Dedifferentiated amniotic fluid mesenchymal stem cell (primary cell): ENCODE measurements around the gene S100A2.
A peak's percentile ranks its signal among the peaks of the same experiment; 100 is the strongest.
"Not testable (repeated sequence)": the region's sequence is repeated elsewhere in the genome, so short reads cannot be mapped to it uniquely, and the experiment has no call there.

ENCODE experiments used
- DNase-seq: peaks from one replicate; pipeline ENCODE4 v3.0.0-alpha.2; 2016; ENCODE audit errors: extremely low spot score

S100A2 gene

DNA sequence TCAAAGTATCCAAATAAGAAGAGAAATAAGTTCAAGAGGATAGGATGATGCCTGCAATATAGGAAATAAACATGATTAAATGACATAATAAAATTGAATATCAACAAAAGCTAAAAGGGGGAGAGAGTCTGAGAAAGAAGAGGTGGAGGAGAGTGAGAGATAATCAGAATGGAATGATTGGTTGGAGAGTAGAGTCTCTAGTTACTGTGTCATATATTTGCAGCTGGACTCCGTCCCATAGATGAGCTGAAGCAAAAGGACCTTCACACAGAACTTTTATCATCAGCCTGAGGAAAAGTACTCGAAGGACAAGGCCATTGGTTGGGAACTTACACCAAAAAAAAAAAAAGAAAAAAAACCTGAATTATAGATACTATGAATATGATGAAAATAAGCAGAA, 22.8 kb upstream of the S100A2 start:
- DNase-seq = no peak

GRCh38 chr1:153588033-153588432, 22.4 kb upstream of the S100A2 start:
- not testable (repeated sequence) for DNase-seq

DNA sequence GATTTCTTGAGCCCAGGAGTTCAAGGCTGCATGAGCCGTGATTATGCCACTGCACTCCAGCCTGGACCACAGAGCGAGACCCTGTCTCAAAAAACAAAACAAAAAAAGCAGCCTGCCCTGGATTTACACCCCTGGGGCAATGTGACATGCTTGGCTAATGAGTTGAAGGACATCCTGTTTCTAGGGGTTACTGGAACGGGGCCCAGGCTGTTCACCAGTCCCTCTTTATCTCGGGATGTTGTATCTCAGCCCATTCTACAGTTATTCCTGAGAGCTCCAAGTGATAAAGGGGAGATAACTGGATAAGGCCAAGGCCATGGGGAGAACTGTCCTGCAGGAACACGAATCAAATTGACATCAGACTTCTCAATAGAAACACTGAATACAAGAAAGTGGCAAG, 21.7 kb upstream of the S100A2 start:
- DNase-seq = no peak

DNA sequence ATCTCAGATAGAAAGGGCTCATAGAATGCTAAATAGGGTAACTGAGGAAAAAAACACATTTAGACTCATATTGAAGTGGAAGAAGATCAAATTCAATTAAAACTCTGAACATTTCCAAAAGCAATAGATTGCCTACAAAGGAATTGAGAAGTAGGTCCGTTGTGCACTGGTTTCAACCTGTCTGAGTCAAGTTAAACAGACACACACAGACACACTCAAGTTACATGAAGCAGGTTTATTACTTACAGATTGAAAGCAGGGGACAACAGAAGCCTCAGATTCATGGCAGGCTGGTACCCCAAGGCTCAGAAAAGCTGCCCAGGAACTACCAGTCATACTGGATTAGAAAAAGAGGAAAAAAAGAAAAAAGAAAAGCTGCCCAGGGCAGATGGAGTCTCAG, 20.7 kb upstream of the S100A2 start:
- no peak for DNase-seq

DNA sequence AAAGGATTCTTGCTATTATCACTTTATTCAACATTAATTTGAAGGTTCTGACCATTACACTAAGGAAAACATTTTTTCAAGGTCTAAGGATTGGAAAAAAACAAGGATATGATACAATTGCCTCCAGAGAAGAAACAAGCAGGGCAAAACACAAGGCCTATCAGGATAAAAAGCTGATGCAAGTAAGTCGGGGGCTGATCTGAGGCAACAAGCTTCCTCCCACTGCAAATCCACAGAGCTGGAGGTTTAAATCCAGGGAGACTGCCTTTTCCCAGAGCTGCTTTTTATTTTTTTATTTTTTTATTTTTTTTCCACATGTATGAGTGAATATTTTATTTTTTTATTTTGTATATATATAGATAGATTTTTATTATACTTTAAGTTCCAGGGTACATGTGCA, 19.4 kb upstream of the S100A2 start:
- DNase-seq = no peak

DNA sequence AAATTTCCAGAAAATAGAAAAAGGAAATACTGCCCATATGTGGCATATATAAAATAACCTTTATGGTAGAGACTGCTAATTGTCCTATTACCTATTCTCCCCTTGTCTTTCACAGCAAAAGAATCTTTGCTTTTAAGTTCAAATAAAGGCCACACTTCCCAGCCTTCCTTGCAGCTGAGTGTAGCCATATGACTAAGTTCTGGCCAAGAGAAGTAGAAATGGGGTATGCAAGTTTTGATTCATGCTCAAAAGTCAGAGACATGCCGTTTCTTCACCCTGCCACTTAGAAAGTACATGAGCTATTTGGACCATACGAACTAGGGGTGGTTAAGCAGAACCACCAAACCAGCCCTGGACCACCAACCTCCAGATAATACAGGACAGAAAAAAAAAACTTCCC, 18.3 kb upstream of the S100A2 start:
- no peak for DNase-seq

DNA sequence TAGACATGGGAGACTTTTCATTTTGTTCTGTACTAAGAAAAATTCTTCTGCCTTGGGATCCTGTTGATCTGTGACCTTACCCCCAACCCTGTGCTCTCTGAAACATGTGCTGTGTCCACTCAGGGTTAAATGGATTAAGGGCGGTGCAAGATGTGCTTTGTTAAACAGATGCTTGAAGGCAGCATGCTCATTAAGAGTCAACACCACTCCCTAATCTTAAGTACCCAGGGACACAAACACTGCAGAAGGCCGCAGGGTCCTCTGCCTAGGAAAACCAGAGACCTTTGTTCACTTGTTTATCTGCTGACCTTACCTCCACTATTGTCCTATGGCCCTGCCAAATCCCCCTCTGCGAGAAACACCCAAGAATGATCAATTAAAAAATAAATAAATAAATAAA, 17.9 kb upstream of the S100A2 start:
- not testable (repeated sequence) for DNase-seq

DNA sequence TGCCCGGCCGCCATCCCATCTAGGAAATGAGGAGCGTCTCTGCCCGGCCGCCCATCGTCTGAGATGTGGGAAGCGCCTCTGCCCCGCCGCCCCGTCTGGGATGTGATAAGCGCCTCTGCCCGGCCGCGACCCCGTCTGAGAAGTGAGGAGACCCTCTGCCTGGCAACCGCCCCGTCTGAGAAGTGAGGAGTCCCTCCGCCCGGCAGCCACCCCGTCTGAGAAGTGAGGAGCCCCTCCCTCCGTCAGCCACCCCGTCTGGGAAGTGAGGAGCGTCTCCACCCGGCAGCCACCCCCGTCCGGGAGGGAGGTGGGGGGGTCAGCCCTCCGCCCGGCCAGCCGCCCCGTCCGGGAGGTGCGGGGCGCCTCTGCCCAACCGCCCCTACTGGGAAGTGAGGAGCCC, 17.2 kb upstream of the S100A2 start:
- DNase-seq = not testable (repeated sequence)

GRCh38 chr1:153578936-153579335, 13.3 kb upstream of the S100A2 start:
- no peak for DNase-seq

DNA sequence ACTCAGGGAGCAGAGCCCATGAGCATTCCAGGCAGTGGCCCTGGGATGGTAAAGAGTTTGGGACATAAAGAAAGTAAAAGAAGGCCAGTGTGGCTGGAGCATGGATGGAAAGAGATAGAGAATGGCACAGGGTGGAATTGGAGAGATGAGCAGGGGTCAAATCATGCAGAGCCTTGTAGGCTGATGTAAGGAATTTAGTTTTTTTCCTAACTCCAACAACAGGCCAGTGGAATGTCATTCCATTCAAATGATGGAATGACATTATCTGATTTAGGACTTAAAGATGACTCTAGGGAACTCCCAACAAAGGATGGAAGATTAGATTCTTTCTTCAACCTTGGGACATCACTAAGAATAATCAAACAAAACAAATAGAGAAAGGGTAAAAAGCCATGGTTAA, 12.8 kb upstream of the S100A2 start:
- no peak for DNase-seq

DNA sequence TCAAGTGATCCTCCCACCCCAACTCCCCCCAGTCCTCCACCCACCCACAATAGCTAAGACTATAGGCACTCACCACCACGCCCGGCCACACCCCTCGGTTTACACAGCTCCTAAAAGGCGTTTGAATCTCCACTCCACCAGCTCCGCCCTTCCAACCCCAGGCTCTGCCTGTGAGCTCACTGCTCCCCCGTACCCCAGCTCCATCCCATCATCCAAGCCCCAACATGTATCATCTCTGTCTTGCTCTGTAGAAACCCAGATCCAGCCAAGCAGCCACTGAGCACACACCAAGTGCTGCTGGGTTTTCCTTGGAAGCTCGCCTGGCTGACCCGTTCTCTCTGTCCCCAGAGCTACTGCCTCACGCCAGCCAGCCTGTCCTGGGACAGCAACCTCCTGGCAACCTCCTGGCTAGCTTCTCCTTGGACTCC, 12.0 kb upstream of the S100A2 start:
- no peak for DNase-seq

GRCh38 chr1:153577138-153577537, 11.5 kb upstream of the S100A2 start:
- no peak for DNase-seq

DNA sequence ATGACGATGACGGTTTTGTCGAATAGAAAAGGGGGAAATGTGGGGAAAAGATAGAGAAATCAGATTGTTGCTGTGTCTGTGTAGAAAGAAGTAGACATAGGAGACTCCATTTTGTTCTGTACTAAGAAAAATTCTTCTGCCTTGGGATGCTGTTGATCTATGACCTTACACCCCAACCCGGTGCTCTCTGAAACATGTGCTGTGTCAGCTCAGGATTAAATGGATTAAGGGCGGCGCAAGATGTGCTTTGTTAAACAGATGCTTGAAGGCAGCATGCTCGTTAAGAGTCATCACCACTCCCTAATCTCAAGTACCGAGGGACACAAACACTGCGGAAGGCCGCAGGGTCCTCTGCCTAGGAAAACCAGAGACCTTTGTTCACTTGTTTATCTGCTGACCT, 9.9 kb upstream of the S100A2 start:
- DNase-seq = not testable (repeated sequence)

DNA sequence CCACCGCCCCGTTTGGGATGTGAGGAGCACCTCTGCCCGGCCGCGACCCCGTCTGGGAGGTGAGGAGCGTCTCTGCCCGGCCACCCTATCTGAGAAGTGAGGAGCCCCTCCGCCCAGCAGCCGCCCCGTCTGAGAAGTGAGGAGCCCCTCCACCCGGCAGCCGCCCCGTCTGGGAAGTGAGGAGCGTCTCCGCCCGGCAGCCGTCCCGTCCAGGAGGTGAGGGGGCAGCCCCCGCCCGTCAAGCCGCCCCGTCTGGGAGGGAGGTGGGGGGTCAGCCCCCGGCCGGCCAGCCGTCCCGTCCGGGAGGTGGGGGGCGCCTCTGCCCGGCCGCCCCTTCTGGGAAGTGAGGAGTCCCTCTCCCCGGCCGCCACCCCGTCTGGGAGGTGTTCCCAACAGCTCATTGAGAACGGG, 9.4 kb upstream of the S100A2 start:
- DNase-seq = not testable (repeated sequence)

DNA sequence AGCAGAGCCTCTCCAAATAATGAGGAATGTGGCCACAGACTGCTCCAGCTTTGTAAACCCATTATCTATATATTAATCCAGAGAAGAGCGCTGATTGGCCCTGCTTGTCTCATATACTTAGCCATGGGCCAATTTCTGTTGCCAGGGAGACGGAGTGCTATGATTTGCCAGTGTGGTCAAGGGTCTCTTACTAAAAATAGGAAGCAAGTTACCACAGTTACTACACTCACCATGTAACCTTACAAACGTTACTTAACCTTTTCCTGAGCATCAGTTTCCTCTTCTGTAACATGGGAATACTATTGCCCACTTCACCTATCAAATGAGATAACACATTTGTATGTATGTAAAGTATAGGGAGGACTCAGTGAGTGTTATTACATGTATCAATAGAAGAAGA, 7.7 kb upstream of the S100A2 start:
- no peak for DNase-seq

GRCh38 chr1:153572569-153573015, 6.9 kb upstream of the S100A2 start:
- peak; percentile 87 for DNase-seq

DNA sequence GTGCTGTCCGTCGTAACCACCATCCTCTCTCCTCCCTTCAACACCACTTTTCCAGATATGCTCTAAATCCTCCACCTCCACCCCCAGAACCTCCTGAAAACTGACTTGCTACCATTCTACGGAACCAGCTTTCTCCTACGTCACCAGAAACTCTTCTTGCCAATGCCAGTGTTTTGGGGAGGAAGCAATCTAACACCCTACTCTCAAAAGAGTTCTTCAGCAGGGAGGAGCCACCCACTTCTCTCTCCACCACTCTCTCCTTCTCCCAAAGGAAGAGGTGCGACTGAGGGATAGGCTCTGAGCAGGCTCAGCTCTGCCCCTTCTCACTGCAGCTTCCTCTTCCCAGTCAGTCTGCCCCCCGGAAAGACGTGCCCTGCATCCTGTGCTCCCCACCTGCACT, 6.1 kb upstream of the S100A2 start:
- DNase-seq = peak; percentile 12

DNA sequence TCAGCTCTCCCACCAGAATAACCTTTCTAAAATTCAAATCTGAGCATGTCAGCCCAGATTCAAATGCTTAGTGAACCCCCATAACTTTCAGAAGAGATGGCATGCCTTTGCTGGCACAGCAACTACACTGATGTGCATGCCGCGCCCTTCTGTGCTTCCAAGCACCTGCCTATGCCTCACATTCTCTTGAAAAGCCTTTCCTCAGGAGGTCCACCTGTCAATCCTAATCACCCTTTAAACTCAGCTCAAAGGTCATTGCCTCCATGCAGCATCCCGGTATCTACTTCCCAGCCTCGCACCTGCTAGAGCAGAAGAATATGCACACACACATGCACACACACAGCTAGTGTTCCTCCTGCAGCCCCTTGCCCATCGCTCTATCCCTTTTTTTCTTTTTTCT, 5.2 kb upstream of the S100A2 start:
- DNase-seq = peak; percentile 10

- DNase-seq = peak; percentile 4
Measured at GRCh38 chr1:153569465-153569864, 3.8 kb upstream of the S100A2 start.

DNA sequence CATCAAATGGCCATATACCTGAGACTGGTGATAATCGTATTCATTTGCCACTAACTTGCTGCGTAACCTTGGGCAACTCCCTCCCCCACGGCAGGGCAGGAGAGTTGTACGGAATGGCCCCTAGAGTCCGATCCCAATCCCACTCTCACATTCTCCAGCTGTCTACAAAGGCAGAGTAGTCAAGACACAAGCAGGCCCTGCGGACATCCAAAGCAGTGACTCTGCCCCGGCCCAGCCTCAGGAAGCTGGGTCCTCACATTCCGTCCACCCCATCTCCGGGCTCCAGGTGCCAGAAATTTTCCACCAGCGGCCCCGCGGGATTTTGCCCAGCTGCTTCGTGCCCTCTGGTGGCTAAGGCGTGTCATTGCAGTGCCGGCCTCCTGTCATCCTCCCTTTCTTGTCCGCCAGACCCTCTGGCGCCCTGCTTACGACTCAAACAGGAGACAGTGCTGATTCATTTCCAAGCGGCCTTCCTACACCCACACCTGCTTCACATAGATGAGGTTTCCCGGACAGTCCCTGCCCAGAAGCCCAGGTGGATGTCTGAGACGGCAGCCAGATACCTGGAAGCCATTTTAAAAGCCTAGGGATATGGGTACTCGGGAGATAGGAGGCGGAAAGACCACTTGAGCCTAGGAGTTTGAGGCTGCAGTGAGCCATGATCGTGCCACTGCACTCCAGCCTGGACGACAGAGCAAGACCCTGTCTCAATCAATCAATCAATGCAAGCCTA, 2.9 kb upstream of the S100A2 start:
- peak; percentile 84 for DNase-seq

- DNase-seq = peak; percentile 13
Measured at GRCh38 chr1:153567621-153568366, 2.1 kb upstream of the S100A2 start.

DNA sequence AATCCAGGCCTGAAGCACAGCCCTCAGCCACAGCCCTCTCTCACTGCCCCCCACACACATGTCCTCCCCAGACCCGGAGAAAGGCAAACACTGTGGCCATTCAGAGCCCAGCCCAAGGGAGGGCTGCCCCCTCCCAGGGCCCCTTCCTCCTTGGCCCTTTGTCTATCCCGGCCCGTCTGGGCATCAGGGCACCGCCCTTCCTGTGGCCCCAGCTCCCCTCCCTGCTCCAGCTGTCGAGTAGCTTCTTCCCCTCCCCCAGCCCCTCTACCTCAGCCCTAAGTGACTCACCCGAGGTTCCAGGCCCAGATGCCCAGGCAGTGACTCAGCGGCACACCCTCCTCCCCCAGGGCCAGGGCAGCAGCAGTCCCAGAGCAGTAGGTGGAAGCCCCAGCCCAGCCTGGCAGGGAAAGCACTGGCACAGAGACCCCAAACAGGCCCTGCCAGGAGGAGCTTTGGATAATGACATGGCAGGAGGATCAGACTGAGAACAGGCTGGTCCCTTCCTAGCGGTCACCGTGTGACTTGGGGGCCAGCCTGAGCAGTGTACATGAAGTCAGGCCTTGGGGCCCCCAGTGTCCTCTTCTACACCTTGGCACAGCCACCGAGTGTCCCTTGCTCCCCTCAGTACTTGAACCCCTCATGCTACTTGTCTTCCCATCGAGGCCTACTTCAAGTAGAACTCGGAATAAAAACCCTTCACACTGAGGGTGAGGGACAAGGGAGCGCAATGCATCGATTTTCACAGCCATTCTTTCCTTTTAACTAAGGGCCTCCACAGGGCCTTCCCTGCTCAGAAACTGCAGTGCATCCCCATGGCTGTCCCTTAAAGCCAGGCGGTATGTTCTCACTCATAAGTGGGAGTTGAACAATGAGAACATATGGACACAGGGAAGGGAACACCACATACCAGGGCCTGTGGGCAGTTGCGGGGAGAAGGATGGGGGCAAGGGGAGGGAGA, 1.0 kb upstream of the S100A2 start:
- DNase-seq = peak; percentile 98
